ENCODE measurements around the gene PARD6G.
A peak's percentile ranks its signal among the peaks of the same experiment; 100 is the strongest.

Gene PARD6G

DNA sequence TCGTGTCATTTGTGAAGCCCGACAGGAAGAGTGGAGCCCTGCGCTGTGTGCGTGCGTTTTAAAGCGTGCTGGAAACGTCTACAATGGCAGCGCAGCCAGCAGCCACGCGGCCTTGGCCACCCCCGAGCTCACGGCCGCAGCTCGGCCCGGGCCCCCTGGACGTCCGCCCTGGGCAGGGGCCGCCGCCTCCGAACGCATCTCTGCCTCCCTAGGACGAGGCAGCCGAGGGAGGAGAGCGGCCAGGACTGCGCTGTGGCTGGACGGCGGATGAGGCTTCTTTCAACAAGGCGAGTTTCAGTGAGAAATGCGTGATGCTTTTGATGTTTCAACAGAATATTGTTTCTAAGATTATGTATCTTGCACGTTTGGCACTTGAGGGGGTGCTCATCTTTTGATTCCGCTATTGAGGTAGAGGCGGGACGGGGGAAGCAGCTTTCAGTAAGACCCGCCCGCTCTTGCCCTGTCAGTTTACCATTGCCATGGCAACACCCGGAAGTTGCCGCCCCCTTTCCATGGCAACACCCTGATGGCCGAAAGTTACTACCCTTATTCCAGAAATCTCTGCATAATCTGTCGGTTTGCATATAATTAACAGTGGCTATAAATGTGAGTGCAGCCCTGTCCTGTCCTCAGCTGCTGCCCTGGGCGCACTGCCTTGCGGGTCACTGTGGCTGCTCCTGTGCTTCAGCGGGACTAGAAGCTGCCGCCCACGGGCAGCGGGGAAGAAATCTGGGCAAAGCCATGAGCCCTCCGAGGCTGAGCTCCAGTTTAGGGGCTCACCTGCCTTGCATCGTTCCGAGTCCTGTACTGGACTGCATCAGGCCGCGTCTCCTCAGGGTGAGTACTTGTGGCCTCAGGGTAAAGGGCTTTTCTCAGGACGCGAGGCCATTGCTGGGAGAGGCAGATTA is 99.6 kb downstream of the PARD6G start:
- peak; percentile 42 for DNase-seq (ENCODE audit: extremely low read depth, low read depth)
- TF ChIP-seq, protein P1, sequence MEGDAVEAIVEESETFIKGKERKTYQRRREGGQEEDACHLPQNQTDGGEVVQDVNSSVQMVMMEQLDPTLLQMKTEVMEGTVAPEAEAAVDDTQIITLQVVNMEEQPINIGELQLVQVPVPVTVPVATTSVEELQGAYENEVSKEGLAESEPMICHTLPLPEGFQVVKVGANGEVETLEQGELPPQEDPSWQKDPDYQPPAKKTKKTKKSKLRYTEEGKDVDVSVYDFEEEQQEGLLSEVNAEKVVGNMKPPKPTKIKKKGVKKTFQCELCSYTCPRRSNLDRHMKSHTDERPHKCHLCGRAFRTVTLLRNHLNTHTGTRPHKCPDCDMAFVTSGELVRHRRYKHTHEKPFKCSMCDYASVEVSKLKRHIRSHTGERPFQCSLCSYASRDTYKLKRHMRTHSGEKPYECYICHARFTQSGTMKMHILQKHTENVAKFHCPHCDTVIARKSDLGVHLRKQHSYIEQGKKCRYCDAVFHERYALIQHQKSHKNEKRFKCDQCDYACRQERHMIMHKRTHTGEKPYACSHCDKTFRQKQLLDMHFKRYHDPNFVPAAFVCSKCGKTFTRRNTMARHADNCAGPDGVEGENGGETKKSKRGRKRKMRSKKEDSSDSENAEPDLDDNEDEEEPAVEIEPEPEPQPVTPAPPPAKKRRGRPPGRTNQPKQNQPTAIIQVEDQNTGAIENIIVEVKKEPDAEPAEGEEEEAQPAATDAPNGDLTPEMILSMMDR (IDR thresholded peaks at IDR 0.05; ENCODE audit: low read depth, low read length), result no peak

GRCh38 chr18:80147037-80147417 is 100.3 kb downstream of the PARD6G start:
- no peak for DNase-seq (ENCODE audit: extremely low read depth, low read depth)

GRCh38 chr18:80145196-80145804 is 102.0 kb downstream of the PARD6G start:
- TF ChIP-seq, protein P1 (IDR thresholded peaks at IDR 0.05; ENCODE audit: low read depth, low read length), result no peak
- no peak for DNase-seq (ENCODE audit: extremely low read depth, low read depth)

More at GRCh38 chr18:80147037-80147417, 100.3 kb downstream of the PARD6G start:
- TF ChIP-seq, protein P1 (IDR thresholded peaks at IDR 0.05; ENCODE audit: low read depth, low read length), result no peak

GRCh38 chr18:80143881-80144280 is 103.4 kb downstream of the PARD6G start:
- no peak for DNase-seq (ENCODE audit: extremely low read depth, low read depth)
- TF ChIP-seq, protein P1 (IDR thresholded peaks at IDR 0.05; ENCODE audit: low read depth, low read length), result no peak

DNA sequence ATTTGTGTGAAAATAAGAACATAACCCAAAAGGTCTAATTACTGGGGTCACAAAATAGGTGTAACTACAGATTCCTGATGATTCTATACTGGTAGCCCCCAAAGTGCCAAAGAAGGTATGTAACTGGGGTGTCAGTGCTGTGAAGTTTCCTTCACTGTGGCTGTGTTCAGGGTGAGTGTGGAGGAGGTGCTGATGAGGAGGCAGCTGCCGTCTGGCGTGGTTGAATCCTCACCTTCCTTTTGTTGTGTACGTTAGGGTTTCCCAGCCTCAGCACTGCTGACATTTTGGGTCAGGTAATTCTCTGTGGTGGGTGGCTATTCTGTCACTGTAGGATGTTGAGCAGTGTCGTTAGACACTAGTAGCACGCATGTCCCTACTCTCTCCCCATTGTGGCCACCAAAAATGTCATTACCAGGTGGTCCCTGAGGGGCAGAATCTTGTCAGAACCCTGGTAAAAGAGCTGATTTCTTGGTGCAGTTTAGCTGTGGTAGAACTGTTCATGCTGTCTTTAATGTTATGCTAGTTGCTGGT is 106.8 kb downstream of the PARD6G start:
- no peak for DNase-seq (ENCODE audit: extremely low read depth, low read depth)
- TF ChIP-seq, protein P1 (IDR thresholded peaks at IDR 0.05; ENCODE audit: low read depth, low read length), result no peak

DNA sequence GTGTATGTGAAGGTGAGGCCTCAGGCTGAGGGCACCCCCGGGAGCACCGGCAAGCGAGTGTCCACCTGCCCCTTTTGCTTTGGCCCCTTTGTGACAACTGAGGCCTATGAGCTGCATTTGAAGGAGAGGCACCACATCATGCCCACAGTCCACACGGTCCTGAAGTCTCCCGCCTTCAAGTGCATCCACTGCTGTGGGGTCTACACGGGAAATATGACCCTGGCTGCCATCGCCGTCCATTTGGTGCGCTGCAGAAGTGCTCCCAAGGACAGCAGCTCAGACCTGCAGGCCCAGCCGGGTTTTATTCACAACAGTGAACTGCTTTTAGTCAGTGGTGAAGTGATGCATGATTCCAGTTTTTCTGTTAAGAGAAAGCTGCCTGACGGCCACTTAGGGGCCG is 109.3 kb downstream of the PARD6G start:
- no peak for DNase-seq (ENCODE audit: extremely low read depth, low read depth)
- TF ChIP-seq, protein P1 (IDR thresholded peaks at IDR 0.05; ENCODE audit: low read depth, low read length), result no peak

DNA sequence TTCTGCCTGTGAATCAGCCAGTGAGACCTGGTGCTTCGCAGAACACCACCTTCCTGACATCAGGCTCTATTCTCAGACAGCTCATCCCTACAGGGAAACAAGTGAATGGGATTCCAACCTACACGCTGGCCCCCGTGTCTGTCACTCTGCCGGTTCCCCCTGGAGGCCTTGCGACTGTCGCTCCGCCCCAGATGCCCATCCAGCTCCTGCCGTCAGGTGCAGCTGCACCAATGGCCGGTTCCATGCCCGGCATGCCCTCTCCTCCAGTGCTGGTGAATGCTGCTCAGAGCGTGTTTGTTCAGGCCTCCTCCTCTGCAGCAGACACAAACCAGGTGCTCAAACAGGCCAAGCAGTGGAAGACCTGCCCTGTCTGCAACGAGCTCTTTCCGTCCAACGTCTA is 110.2 kb downstream of the PARD6G start:
- DNase-seq (ENCODE audit: extremely low read depth, low read depth), result no peak
- TF ChIP-seq, protein P1 (IDR thresholded peaks at IDR 0.05; ENCODE audit: low read depth, low read length), result no peak
